HG03097 (cell line): Measurements from ENCODE around the gene NBAS.
"Not testable (repeated sequence)": the region's sequence is repeated elsewhere in the genome, so short reads cannot be mapped to it uniquely, and the experiment has no call there.

ENCODE experiments used
- ATAC-seq: cut with Tn5 transposase; IDR thresholded peaks from one replicate; pipeline ENCODE4 v1.9.1; 2021; ENCODE audit not compliant: unreplicated experiment, low FRiP score

Gene NBAS

DNA sequence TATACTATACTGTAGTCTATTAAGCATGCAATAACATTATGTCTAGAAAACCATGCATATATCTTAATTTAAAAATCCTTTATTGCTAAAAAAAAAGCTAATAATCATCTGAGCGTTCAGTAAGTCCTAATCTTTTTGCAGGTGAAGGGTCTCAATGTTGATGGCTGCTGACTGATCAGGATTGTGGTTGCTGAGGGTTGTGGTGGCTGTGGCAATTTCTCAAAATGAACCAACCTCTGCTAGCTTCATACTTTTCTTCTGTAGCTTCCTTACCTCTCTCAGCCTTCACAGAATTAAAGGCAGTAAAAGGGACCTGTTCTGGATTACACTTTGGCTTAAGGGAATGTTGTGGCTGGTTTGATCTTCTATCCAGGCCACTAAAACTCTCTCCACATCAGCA is 235.8 kb downstream of the NBAS start:
- ATAC-seq, result no peak

DNA sequence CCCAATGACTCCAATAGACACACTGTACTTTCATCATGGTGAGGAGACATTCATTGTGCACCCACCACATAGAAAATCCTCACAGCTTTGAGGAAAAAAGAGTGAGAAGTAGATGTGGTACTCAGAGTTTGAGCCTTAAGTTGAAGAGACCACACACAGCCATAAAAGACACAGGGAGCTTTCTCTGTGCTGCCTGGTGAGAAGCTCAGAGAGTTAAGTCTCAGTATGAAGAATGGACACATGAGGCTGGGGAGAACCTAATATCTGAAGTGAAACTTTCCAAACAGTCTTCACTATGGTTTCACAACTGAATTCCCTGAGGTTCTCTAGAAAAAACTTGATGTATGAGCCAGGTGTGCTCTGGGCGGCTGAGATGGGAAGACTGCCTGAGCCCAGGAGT is 237.9 kb downstream of the NBAS start:
- ATAC-seq, result no peak

DNA sequence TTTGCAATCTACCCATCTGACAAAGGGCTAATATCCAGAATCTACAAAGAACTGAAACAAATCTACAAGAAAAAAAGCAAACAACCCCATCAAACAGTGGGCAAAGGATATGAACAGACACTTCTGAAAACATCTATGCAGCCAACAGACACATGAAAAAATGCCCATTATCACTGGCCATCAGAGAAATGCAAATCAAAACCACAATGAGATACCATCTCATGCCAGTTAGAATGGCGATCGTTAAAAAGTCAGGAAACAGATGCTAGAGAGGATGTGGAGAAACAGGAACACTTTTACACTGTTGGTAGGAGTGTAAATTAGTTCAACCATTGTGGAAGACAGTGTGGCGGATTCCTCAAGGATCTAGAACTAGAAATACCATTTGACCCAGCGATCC is 239.7 kb downstream of the NBAS start:
- ATAC-seq, result not testable (repeated sequence)

DNA sequence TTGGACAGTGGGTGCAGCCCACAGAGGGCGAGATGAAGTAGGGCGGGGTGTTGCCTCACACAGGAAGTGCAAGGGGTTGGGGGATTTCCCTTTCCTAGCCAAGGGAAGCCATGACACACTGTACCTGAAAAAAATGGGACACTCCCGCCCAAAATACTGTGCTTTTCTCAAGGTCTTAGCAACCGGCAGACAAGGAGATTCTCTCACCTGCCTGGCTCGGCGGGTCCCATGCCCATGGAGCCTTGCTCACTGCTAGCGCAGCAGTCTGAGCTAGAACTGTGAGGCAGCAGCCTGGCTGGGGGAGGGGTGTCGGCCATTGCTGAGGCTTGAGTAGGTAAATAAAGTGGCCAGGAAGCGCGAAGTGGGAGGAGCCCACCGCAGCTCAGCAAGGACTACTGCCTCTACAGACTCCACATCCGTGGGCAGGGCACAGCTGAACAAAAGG is 244.7 kb downstream of the NBAS start:
- ATAC-seq, result no peak

DNA sequence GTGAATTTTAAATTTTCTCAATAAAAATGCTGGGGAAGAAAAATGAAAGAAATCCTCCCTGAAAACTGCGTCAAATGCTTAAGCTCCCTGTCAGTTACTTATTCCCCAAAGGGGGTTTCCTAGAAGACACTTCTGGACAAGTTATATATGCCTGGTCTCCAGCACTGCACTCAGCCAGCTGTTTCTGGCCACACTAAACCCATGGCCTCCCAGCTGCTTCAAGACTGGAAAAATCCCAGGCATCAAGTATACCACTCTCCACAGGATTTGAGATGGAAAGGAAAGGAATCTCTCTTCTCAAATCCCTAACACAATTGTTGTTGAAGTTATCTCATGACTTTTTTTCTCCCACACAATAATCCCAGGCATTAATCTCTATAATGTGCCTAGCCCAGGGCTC is 245.7 kb downstream of the NBAS start:
- ATAC-seq, result no peak

DNA sequence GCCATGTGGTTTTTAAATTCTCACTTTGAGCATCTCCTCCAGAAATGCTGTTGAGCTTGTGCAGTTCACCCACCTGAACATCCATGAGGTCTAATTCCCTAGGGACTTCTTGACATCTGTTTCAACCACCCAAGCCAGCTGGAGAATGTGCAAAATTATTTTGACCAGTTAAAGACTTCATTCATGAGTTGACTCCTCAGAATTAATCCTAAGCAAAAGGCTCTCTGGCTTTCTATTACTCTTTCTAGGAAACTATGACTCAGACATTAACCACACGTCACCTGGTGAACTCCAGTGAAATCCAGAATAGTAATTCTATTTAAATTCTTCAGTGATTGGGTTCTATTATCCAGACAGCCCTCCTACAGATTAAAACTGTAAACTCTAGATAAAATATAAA is 247.5 kb downstream of the NBAS start:
- ATAC-seq, result peak; percentile 80

DNA sequence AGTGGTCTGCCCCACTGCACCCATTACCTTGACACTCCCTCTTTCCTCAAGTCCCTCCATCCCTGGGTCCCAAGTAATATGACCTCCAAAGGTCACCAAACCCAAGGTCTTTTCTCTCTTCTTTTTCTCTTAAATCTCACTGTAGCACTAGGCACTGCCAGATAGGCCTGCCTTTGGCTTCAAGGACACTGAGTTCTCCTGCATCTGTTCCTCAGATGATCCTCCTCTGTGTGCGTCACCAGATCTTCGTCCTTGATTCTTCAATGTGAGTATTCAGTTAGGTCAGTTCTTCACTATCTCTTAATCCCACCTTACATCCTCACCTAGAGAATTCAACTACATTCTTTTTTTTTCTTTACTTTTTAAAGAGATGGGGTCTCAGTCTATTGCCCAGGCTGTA is 249.2 kb downstream of the NBAS start:
- no peak for ATAC-seq

DNA sequence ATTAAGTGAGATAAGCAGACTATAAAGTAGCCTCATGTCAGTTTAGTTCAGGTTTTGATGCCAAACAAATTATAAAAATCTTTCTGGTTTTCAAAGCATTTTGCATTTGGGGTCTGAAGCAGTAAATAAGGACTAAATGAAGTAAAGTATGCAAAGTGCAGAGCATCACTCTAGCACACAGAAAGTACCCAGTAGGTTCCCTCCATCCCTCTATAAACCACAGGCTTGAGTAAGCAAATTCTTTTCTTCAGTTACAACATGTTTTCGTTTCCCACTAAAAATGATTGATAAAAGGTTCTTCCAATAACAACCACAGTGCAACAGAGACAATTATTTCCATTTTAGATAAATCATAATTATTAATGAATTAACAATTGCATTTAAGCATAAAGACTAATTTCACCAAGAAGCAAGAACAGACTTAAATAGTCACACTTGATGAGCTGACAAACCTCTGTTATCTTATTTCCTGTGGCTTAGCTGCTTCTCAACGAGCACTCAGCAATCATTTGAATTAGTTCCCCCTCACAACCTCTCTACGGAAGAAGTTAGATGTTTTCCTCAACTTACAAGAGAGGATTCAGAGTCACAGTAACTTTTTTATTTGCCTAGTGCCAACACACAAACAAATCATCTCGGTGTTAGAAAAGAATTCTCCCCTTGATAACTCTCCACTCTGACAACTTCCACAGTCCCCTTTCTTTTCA is 249.8 kb downstream of the NBAS start:
- ATAC-seq, result peak; percentile 38

DNA sequence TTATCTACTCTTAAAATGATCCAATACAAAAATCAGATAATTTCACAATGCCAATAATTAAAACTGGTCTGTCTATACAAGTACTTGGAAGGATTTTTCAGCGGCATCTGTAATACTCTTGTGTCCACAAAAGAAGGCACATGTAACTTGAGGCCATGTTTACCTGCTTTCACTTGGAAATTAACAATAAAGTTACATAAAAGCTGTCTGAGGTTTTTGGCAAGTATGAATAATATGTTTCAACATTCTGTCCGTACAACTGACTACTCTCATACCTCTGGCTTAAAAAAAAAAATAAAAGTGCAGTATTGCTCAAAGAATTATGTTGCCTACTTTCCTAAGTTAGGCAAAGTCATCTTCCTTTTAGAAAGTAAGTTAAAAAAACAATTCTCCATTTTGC is 253.6 kb downstream of the NBAS start:
- ATAC-seq, result no peak

DNA sequence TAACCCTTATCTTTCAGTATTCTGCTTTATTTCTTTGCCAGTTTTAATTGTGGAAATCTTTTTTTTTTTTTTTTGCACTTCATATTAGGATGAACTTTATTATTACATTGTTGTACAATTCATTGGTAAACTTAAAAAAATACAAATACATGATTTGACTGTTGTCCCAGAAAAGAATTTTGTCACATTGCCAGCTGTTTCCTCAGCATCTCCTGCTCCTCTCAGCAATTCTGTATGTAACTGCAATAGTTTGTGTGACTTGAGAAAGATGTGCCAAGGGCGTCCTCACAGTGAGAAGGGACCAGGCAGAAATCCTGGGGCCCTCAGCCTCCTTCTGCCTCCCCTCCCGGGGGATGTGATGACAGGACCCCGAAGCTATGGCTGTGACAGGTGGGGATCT is 254.4 kb downstream of the NBAS start:
- no peak for ATAC-seq

DNA sequence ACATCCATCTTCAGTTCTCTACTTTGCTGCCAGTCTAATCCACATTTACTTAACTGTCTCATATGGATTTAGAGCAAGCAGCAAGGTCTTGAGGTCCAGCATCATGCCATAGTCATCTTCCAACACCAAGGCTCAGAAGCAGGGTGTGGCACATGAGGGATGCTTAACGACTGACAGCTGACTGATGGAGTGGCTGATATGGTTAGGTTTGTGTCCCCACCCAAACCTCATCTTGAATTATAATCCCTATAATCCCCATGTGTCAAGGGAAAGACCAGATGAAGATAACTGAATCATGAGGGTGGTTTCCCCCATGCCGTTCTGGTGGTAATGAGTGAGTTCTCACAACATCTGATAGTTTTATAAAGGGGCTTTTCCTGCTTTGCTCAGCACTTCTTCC is 257.3 kb downstream of the NBAS start:
- ATAC-seq, result no peak

DNA sequence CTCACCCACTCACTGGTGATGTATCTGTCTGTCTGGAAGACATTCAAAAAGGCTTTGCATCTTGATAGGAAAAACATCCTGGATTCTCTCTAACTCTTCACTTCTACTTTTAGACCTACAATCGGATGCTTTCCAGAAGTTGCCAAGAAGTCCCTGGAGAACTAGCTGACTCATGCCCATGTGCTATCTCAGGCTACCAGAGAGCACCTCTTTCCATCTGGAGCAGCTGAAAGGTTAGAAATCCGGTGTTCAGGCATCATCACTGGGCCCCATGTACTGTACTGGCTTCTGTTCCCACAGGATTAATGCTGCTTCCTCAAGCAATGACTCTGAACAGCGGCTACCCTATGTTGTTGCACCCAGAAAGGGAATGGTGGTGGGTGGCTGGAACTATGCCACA is 259.0 kb downstream of the NBAS start:
- no peak for ATAC-seq

DNA sequence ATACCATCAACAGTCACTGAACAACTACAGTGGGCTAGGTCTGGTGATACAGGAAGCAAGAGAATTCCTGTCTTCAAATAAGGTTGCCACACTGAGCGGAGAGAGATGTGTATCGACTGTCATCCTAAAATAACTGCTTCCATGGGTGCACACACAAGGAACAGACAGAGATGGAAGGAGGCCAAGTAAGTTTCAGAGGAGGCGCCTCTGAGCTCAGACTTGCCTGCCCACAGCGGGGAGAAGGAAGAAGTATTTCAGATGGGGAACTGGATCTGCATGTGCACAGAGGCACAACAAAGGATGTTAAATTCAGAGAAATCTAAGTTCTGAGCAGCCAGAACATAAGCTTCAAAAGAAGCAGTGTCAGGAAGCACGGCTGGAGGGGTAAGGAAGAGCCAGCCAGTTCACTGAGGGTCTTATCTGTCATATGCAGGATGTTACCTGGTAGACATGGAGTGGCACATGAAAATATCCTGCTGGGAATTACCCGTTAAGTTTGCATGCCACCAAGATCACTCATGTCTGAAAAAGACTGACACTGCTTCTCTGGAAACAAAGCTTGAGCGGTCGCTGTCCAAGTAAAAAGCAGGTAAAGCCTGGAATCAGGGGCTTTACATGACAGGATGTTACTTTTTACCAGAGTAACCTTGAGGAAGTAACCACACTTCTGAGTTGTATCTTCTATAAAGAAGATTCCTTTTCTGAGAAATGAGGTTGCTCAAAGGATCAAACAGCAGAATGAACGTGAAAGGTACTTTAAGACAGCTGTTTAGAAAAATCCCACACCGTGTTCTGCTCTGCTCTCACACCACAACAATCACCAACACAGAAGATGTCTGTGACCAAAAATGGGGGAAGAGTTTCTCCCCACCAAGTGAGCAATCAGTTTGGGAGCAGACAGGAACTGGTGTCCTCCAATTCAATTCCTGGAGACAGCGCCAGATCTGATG is 260.2 kb downstream of the NBAS start:
- ATAC-seq, result no peak

DNA sequence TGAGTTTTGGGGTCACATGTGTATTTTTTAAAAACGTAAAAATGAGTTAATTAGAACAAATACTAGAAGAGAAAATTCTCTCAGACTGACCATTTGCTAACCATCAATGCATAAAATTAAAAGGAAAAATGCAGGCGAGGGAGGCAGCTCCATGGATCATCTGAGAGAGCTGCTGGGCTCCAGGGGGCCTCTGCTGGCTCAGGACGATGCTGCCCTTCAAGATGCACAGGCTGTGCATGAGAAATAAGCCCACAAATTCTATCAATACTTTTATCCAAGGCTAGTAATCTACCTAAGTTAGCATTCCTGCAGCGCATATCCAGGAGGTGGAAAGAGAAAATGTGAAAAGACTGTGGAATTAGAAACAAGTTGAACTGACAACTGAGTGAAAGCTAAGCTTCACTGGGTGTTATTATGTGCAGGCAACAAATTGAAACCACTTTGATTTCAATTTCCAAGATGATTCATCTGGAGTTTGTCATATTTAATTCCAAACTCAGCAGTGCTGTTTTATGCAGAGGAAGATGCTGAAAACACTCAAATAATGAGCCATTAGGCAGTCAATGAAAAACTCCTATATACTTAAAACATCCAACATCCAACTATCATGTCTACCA is 261.1 kb downstream of the NBAS start:
- ATAC-seq, result no peak

DNA sequence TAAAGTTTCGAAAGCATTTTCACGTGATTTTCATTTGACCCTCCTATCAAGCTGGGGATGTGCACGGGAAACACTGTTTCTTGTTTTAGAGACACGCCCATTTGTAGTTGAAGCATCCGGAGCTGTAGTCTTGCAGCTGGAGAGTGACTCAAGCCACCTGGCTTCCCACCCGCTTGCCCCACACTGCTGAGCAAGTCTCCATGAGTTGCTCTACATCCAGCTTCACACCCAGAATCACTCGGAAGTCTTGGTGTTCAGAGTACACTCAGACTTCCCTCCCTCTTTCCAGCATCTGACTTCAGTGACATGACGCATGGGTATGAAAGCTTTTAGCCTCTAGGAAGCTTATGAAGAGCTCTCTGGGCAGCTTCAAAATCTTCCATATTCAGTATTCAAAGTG is 262.4 kb downstream of the NBAS start:
- no peak for ATAC-seq

DNA sequence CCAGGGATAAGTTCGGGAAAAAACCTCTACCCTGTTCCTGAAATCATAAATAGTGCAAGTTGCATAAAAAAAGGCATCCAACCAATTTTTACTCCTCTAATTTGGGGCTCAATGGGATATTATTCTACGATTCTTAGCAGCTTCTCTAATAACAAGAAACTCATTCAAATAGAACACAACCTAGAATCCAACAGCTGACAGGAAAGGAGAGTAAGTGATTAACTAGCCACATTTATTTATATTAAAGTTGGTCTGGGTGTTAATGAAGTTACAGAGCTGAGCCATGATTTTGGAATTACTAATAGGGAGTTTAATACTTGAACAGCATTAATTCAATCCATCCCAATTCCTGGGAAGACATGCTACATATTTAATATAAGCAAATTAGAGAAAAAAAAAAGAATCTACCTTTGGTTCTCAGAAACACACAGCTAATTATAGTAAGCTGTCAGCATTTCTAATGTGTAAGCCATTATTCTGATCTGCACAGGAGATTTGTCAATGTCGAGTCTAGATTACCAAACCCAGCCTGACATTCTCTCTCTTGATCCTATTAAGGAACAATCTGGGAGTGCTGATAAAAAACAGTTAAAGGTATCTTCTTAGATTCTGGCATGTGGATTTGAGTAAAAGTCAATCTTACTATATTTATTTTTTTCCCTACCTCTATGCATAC is 267.7 kb downstream of the NBAS start:
- peak; percentile 66 for ATAC-seq

DNA sequence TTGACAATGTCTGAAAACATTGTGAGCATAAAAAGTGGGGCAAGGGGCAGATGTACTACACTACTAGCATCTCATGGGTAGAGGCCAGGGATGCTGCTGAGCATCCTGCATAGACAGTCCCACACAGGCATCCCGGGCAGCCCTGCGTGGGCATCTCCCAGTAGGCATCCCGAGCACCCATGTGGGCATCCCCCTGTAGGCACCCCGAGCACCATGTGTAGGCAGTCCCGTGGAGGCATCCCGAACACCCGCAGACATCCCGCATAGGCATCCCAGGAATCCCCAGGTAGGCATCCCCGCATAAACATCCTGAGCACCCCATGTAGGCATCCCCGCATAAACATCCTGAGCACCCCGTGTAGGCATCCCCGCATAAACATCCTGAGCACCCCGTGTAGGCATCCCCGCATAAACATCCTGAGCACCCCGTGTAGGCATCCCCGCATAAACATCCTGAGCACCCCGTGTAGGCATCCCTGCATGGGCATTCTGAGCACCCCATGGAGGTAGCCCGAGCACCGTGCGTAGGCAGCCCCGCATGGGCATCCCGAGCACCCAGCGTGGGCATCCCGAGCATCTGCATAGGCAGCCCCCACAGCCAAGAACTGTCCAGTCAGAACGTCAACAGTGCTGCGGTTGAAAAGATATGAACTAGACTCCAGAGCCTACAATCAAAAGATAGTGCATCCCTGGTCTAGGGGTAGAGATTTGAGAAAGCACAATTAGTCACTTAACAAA is 273.5 kb downstream of the NBAS start:
- no peak for ATAC-seq

DNA sequence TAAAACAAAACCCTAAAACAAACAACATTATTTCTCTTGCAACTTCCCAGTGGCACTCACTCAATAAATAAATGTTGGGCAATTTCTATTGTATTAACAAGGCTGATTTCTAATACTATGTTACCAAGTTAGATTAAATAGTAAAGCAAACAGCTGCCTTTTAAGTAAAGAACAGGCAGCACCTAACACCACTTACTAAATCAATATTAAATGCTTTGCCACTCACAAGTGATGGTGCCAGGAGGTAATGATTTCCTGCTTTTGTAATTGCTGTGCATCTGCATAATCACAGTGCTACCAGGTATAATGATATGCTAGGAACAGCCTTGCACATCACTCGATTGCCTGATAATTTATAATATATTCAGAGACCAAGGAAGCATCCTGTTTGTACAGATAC is 276.5 kb downstream of the NBAS start:
- no peak for ATAC-seq

DNA sequence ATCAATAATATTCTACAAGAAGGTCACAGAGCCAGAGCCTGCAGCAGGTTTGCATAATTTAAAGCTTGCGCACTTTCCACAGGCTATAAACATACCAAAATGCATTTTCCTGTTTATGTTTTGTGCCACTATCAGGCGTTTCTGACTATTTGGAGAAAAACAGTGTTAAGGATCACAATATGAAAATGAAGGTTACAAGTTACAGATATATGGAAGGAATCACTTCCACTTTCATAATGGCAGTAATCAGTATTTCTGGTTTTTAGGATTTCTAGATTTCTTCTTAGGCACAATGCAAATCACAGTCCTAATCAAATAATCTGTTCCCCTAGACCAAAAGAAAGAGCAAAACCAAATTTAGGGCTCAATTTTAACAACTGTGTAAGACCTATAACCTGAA is 279.5 kb downstream of the NBAS start:
- ATAC-seq, result no peak

DNA sequence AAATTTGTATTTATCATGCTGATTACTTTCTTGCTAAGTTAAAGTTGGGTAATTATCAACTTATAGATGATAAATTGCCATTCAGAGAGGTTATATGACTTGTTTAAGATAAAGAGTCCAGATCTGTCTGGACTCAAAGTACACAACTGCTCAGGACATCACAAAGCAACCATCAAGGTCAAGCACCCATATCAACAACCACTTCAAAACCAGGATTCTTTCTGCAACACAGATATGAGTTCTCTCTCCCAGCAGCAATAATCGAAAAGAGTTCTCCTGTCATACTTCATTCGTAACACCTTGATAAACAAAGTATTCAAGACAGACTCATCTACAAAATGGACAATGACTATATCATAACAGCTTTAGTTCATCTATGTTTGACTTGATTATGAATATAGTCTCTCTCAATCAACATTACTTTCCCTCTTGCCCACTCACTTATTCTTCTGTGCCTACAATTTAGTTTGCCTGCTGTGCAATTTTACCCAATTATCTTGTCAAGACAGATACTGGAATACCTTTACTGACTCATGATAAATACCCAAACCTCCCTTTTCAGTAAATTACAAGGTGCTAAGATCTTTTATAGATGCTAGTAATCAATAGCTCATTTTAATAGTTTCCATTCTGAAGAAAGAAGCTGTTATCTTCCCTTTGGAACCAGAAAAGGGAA is 281.8 kb downstream of the NBAS start:
- ATAC-seq, result no peak
